ENCODE measurements around the gene LHX4.

The LHX4 gene

GRCh38 chr1:180267211-180267561, 37.1 kb downstream of the LHX4 start:
- TF ChIP-seq, protein P1, sequence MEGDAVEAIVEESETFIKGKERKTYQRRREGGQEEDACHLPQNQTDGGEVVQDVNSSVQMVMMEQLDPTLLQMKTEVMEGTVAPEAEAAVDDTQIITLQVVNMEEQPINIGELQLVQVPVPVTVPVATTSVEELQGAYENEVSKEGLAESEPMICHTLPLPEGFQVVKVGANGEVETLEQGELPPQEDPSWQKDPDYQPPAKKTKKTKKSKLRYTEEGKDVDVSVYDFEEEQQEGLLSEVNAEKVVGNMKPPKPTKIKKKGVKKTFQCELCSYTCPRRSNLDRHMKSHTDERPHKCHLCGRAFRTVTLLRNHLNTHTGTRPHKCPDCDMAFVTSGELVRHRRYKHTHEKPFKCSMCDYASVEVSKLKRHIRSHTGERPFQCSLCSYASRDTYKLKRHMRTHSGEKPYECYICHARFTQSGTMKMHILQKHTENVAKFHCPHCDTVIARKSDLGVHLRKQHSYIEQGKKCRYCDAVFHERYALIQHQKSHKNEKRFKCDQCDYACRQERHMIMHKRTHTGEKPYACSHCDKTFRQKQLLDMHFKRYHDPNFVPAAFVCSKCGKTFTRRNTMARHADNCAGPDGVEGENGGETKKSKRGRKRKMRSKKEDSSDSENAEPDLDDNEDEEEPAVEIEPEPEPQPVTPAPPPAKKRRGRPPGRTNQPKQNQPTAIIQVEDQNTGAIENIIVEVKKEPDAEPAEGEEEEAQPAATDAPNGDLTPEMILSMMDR (IDR thresholded peaks at IDR 0.05; ENCODE audit: low read depth, low read length, poor library complexity, severe bottlenecking): no peak
- no peak for TF ChIP-seq EZH2phosphoT487 (IDR thresholded peaks at IDR 0.05; ENCODE audit: borderline replicate concordance, low read length)
- Histone ChIP-seq H3K9me2 (replicated peaks; ENCODE audit: control insufficient read depth, low read length) (no peaks in the 10 kb centered on the region), H3K9me3 (ENCODE audit: control insufficient read depth, insufficient read depth, low read length) (no peaks in the 10 kb centered on the region), H3K4me3 (ENCODE audit: low read length) (no peak overlapping the region), H3K27me3 (ENCODE audit: control insufficient read depth, low read length) (no peaks in the 10 kb centered on the region), H3K27ac (ENCODE audit: low read depth, low read length) (no peak overlapping the region), H4K20me1 (ENCODE audit: control insufficient read depth, insufficient read depth, low read depth, low read length) (no peaks in the 10 kb centered on the region), H3F3A (ENCODE audit: control insufficient read depth, insufficient read depth) (no peaks in the 10 kb centered on the region), H3K36me3 (ENCODE audit: control insufficient read depth, low read length) (no peaks in the 10 kb centered on the region), H3K79me2 (ENCODE audit: control insufficient read depth, low read length) (no peaks in the 10 kb centered on the region), H3K4me1 (ENCODE audit: control insufficient read depth, low read length) (no peaks in the 10 kb centered on the region), H3K4me2 (ENCODE audit: low read length) (no peak overlapping the region)

DNA sequence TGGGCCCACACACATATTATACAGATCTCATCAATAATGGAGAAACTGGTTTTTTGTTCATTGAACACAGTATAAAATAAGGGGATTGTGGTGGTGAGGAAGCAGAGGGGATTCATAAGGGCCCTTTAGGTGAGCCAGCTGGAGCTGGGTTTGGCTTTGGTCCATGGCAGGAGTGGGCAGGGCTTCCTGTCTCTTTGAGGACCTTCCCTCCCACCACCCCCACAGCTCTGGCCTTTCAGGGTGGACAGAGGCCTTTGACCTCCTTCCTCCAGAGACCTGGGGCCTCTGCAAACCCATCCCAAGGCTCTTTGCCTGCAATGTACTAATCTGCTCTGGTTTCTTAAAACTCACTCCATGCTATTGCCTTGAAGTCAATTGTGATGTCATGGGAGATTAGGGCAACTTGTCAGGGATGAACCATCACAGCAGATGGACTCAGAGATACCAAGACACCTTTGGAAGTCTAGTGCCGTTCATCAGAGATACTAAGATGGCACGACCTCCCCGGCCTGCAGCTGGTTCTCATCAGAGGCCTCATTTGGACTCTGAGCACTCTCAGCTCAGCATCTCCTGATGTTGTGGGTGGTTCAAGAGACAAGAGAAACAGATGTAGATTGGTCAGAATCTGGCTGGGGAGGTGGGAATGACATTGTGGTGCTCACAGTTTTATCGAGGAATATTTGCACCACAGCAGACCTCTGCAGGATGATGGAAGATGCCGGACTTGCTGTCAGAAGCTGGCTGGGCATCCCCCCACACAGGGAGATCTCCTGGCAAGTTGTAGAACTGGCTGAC, 37.9 kb downstream of the LHX4 start:
- Histone ChIP-seq H3F3A (ENCODE audit: control insufficient read depth, insufficient read depth) (no peaks in the 10 kb centered on the region), H3K4me1 (ENCODE audit: control insufficient read depth, low read length) (no peaks in the 10 kb centered on the region), H3K4me2 (ENCODE audit: low read length) (no peak overlapping the region), H4K20me1 (ENCODE audit: control insufficient read depth, insufficient read depth, low read depth, low read length) (no peaks in the 10 kb centered on the region), H3K4me3 (ENCODE audit: low read length) (no peak overlapping the region), H3K27ac (ENCODE audit: low read depth, low read length) (no peak overlapping the region), H3K9me3 (ENCODE audit: control insufficient read depth, insufficient read depth, low read length) (no peaks in the 10 kb centered on the region), H3K79me2 (ENCODE audit: control insufficient read depth, low read length) (no peaks in the 10 kb centered on the region), H3K27me3 (ENCODE audit: control insufficient read depth, low read length) (no peaks in the 10 kb centered on the region), H3K9me2 (replicated peaks; ENCODE audit: control insufficient read depth, low read length) (no peaks in the 10 kb centered on the region), H3K36me3 (ENCODE audit: control insufficient read depth, low read length) (no peaks in the 10 kb centered on the region)
- no peak for TF ChIP-seq EZH2phosphoT487 (IDR thresholded peaks at IDR 0.05; ENCODE audit: borderline replicate concordance, low read length)
- TF ChIP-seq, protein P1 (IDR thresholded peaks at IDR 0.05; ENCODE audit: low read depth, low read length, poor library complexity, severe bottlenecking): no peak

DNA sequence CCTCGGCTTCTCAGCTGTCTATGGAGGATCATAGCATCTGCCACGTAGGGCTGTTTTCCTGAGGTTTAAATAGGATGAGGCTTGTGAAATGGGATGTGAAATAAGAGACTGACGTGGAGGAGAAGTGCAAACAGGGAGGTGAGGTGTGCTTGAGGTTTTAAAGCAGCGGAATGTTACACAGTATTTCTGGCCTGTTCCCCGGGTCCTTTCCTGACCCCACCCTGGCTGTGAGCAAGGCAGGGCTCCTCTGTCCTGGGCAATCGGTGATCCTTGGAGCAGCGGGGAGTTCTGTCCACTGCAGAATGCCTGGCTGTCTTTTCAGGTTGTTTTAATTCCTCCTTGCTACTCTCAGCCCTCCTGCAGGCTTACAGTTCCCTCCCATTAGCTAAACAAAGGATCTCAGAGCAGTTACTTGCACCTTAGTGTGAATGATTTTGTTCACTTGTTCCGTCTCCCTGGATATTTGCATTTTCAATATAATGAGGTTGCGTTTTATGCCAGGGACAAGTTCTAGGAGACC, 38.6 kb downstream of the LHX4 start:
- Histone ChIP-seq H3K4me3 (ENCODE audit: low read length) (no peak overlapping the region), H3K4me1 (ENCODE audit: control insufficient read depth, low read length) (no peaks in the 10 kb centered on the region), H3K36me3 (ENCODE audit: control insufficient read depth, low read length) (no peaks in the 10 kb centered on the region), H3K4me2 (ENCODE audit: low read length) (no peak overlapping the region), H4K20me1 (ENCODE audit: control insufficient read depth, insufficient read depth, low read depth, low read length) (no peaks in the 10 kb centered on the region), H3F3A (ENCODE audit: control insufficient read depth, insufficient read depth) (no peaks in the 10 kb centered on the region), H3K27ac (ENCODE audit: low read depth, low read length) (no peak overlapping the region), H3K9me2 (replicated peaks; ENCODE audit: control insufficient read depth, low read length) (no peaks in the 10 kb centered on the region), H3K79me2 (ENCODE audit: control insufficient read depth, low read length) (no peaks in the 10 kb centered on the region), H3K27me3 (ENCODE audit: control insufficient read depth, low read length) (no peaks in the 10 kb centered on the region), H3K9me3 (ENCODE audit: control insufficient read depth, insufficient read depth, low read length) (no peaks in the 10 kb centered on the region)
- TF ChIP-seq EZH2phosphoT487 (IDR thresholded peaks at IDR 0.05; ENCODE audit: borderline replicate concordance, low read length): no peak
- TF ChIP-seq, protein P1 (IDR thresholded peaks at IDR 0.05; ENCODE audit: low read depth, low read length, poor library complexity, severe bottlenecking): no peak

Measured in DOHH2 (cell line).